Subcutaneous abdominal adipose tissue (tissue), 5 donors: ENCODE results near the gene GRID1.
A peak's percentile ranks its signal among the peaks of the same experiment; 100 is the strongest.

Source experiments
- H3K27ac ChIP-seq: one replicate; pipeline ENCODE4 v1.7.0; 2013; ENCODE audit warnings: low read depth, mild to moderate bottlenecking, inconsistent platforms, low read length, moderate library complexity
- H3K27me3 ChIP-seq, 5 donors: one replicate each; pipeline ENCODE4 v1.7.0; 2013; ENCODE audit warnings: low read length in 5 of 5, inconsistent platforms in 1 of 5; ENCODE audit not compliant: control insufficient read depth in 5 of 5, insufficient read depth in 4 of 5
- H3K36me3 ChIP-seq, 5 donors: one replicate each; pipeline ENCODE4 v1.7.0; 2013; ENCODE audit warnings: low read length in 5 of 5; ENCODE audit not compliant: control insufficient read depth in 5 of 5, insufficient read depth in 5 of 5
- H3K4me1 ChIP-seq, 5 donors: one replicate each; pipeline ENCODE4 v1.7.0; 2013; ENCODE audit warnings: low read length in 5 of 5, mild to moderate bottlenecking in 3 of 5, moderate library complexity in 1 of 5; ENCODE audit not compliant: control insufficient read depth in 5 of 5, insufficient read depth in 5 of 5
- H3K4me3 ChIP-seq, 5 donors: one replicate each; pipeline ENCODE4 v1.7.0; 2013; ENCODE audit warnings: low read length in 5 of 5, low read depth in 1 of 5
- H3K9ac ChIP-seq, 5 donors: one replicate each; pipeline ENCODE4 v1.7.0; 2013; ENCODE audit warnings: low read length in 5 of 5, mild to moderate bottlenecking in 4 of 5, moderate library complexity in 3 of 5
- H3K9me3 ChIP-seq, 5 donors: one replicate each; pipeline ENCODE4 v1.7.0; 2013; ENCODE audit warnings: low read length in 5 of 5; ENCODE audit not compliant: control insufficient read depth in 5 of 5
- donor health status: healthy.
- donor health status: healthy.
- donor health status: healthy.
- donor health status: healthy.
- donor health status: healthy.

The GRID1 gene

DNA sequence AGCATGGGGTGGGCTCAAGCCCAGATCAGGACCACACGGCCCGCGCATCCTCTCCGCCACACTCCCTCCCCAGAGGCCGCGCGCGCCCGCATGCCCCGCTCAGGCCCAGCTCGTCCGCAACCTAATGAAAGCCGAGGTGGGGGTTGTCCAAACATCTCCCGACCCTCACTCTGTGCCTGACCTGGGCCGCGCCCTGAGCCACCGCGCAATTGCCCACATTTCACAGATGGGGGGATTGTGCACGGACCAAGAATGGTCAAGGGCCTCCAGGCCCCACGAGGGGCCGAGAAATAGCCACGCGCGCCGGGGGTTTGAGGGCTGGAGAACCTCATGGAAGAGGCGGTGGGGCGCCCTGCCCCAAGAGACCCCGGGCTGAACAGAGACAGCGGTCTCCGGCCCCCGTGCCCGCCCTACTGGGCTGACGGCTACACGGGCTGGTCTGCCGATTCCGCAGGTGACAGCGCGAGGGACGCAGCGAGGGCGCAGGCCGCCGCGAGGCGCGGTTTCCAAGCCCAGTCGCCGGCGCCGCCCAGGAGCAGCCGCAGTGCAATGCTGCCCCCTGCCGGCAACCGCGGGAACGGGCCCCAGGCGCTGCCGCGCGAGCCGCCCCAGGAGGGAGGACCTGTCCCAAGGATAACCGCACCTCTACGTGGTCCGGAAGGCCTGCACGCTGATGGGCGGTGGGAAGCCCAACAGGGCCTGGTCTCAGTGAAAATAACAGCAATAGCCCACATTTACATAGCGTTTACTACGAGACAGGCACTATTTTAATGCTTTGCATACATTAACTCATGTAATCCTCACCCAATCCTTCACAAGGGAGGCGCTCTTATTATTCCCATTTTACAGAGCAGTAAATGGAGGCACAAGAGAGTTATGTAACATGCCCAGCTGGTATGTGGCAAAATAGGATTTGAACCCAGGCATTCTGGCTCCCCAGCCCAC is 10.5 kb upstream of the GRID1 start:
- H3K4me1 ChIP-seq, result peaks cover 0 to 6% (median 5%) of the 10 kb centered on the region in 5 donors
- H3K4me3 ChIP-seq, result peak overlapping the region in 2 of 5 donors; percentile 14 to 28
- H3K27me3 ChIP-seq, result peaks cover 8 to 47% (median 40%) of the 10 kb centered on the region in 5 donors
- H3K36me3 ChIP-seq, result no peaks in the 10 kb centered on the region
- no peaks in the 10 kb centered on the region for H3K9me3 ChIP-seq
- peak overlapping the region in 2 of 5 donors; percentile 13 to 49 for H3K9ac ChIP-seq
- no peak overlapping the region for H3K27ac ChIP-seq

DNA sequence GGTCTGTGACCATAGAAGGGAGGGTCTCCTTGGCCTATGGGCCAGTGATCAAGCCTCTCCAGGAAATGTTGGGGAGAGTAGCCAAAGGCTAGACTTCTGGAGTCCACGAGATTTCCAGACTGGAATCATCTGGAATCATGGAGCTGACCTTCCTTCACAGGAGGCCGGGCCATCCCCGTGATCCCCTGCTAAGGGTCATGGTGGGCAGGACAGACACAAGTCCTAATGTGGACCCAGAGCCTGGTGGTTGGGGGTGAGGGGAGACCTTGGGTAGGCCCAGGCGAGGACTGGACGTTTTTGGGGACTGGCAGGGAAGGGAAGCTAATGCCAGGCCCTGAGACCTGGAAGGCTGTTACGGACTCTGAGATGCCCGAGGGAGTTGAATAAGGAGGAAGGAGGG is 9.8 kb upstream of the GRID1 start:
- Histone ChIP-seq H3K27me3 (peaks cover 10 to 54% (median 46%) of the 10 kb centered on the region in 5 donors), H3K9me3 (no peaks in the 10 kb centered on the region), H3K36me3 (no peaks in the 10 kb centered on the region), H3K27ac (no peak overlapping the region), H3K4me1 (peaks cover 0 to 6% (median 5%) of the 10 kb centered on the region in 5 donors), H3K9ac (no peak overlapping the region), H3K4me3 (no peak overlapping the region)

DNA sequence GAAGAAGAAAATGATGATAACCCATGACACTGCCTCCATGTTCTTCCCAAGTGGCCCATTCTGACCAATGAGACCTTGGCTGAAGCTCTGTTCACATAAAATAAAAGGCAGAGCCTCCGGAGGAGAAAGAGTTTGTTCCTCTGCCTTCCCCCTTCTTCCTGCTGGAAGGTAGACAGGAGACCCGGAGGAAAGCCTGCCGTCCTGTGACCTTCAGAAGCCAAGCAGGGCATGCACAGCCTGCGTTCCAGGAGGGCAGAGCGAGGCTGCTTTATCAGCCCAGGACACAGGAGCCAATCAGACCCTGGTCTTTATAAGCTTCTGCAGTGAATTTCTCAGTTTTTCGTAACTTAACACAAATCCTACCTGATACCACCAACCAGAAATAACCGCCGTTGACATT is 8.6 kb upstream of the GRID1 start:
- Histone ChIP-seq H3K27me3 (peaks cover 5 to 46% (median 39%) of the 10 kb centered on the region in 5 donors), H3K36me3 (no peaks in the 10 kb centered on the region), H3K27ac (no peak overlapping the region), H3K4me1 (peaks cover 0 to 6% (median 5%) of the 10 kb centered on the region in 5 donors), H3K9me3 (no peaks in the 10 kb centered on the region), H3K9ac (no peak overlapping the region), H3K4me3 (no peak overlapping the region)

DNA sequence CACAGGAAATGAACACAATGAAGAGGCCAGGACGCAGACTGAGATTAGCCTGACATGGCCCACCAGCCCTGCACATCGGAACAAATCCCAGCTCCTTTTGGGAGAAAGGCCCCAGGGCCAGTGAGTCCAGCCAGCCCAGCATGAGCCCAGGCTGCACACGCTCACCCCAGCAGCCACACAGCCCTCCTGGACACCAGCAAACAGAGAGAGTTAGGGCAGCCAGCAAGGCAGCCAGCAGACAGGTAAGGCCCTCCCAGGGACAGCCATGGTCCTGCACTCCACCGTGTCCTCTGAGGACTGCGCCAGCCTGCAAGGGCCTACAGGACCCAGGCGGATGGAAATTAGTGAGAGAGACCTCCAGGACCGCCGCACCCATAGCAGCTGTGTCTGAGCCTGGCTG is 8.1 kb upstream of the GRID1 start:
- Histone ChIP-seq H3K27me3 (peaks cover 4 to 46% (median 35%) of the 10 kb centered on the region in 5 donors), H3K4me1 (peaks cover 0 to 6% (median 5%) of the 10 kb centered on the region in 5 donors), H3K4me3 (no peak overlapping the region), H3K9ac (no peak overlapping the region), H3K9me3 (no peaks in the 10 kb centered on the region), H3K27ac (no peak overlapping the region), H3K36me3 (no peaks in the 10 kb centered on the region)

DNA sequence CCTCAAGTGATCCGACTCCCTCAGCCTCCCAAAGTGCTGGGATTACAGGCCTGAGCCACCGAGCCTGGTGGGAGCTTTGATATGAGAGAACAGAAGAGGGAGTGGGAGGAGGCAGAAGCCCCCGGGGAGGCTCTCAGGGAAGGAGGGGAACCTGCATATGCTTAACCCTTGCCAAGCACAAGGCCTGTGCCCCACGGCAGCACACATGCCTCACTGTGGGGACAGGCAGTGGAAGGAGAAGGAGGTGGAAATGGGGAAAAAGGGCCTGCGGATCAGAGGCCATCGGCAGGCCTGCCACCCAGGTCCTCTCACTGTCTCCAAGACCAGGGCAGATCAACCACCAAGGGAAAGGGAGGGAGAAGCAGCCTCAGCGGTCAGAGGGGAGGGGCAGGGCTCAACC is 7.2 kb upstream of the GRID1 start:
- no peak overlapping the region for H3K9ac ChIP-seq
- peaks cover 4 to 46% (median 39%) of the 10 kb centered on the region in 5 donors for H3K27me3 ChIP-seq
- no peaks in the 10 kb centered on the region for H3K36me3 ChIP-seq
- H3K9me3 ChIP-seq, result no peaks in the 10 kb centered on the region
- no peak overlapping the region for H3K4me3 ChIP-seq
- H3K27ac ChIP-seq, result no peak overlapping the region
- H3K4me1 ChIP-seq, result peaks cover 0 to 6% (median 5%) of the 10 kb centered on the region in 5 donors

DNA sequence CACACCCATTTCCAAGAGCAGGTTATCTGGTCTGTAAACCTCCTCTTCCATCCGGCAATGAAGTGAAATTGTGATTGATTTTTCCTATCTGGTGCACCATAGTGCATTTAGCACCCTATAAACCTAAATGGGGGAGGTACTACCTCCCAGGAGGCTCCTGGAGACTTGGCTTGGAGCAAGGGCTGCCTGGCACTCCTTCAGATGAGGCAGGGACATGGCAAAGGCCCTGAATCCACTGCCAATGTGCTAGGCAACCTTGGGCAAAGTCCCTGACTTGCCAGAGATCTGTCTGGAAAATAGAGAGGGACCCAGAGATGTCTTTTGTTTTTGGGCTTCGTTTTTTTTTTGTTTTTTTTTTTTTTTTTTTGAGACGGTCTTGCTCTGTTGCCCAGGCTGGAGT is 6.7 kb upstream of the GRID1 start:
- Histone ChIP-seq H3K4me1 (peaks cover 0 to 6% (median 5%) of the 10 kb centered on the region in 5 donors), H3K9me3 (no peaks in the 10 kb centered on the region), H3K9ac (no peak overlapping the region), H3K36me3 (no peaks in the 10 kb centered on the region), H3K4me3 (no peak overlapping the region), H3K27ac (no peak overlapping the region), H3K27me3 (peaks cover 6 to 48% (median 45%) of the 10 kb centered on the region in 5 donors)

DNA sequence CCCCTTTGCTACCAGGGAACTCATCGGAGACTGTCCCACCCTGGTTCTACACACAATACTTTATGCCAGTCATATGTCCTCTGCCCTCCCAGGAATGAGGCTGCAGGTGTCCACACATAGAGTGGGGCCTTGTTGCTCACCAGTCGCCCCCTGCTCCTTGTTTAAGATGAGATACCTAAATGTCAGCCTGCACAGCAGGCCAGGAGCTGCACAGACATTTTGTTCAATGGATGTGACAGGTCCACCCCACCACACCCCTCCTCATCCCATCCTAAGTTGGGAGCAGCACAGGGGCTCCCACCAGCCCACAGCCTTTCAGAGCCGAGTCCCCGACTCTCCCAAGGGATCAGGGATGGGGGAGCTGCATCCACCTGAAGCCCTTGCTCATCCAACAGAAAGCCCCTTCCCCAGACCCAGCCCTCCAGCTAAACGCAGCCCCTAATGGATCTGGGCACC is 6.2 kb upstream of the GRID1 start:
- Histone ChIP-seq H3K4me1 (peaks cover 0 to 6% (median 5%) of the 10 kb centered on the region in 5 donors), H3K27ac (no peak overlapping the region), H3K9ac (no peak overlapping the region), H3K36me3 (no peaks in the 10 kb centered on the region), H3K9me3 (no peaks in the 10 kb centered on the region), H3K27me3 (peaks cover 10 to 50% (median 46%) of the 10 kb centered on the region in 5 donors), H3K4me3 (no peak overlapping the region)

DNA sequence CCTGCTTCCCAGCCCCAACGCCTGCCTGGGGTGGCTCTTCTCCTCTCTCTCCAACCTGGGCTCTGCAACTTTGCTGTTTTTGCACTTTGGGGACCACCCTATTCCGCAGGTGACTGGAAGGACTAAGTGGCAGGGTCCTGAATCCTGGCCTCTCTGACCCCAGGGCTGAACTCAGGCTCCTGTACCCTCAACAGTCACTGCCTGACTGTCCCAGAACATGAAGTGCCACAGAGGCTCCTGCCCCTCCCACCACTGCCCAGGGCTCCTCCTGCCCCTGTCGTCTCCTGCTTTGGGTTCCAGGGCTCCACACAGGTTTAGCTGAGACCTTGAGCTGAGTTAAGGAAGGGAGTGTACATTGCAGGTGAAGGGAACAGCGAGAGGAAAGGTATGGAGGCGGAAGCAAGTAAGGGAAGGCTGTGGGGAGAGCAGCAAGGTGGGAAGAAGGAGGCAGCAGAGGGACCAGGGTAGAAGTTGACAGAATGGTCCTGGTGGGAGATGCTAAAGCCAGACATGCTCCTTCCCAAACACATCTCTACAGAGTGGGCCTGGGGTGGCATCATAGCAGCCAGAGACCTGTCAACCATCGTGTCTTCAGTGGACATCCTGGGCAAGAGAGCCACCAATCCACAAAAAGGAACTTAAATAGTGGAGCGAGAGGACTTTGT is 5.7 kb upstream of the GRID1 start:
- Histone ChIP-seq H3K27ac (no peak overlapping the region), H3K4me3 (no peak overlapping the region), H3K36me3 (no peaks in the 10 kb centered on the region), H3K9me3 (no peaks in the 10 kb centered on the region), H3K9ac (no peak overlapping the region), H3K27me3 (peaks cover 14 to 50% (median 48%) of the 10 kb centered on the region in 5 donors), H3K4me1 (peaks cover 0 to 10% (median 10%) of the 10 kb centered on the region in 5 donors)

DNA sequence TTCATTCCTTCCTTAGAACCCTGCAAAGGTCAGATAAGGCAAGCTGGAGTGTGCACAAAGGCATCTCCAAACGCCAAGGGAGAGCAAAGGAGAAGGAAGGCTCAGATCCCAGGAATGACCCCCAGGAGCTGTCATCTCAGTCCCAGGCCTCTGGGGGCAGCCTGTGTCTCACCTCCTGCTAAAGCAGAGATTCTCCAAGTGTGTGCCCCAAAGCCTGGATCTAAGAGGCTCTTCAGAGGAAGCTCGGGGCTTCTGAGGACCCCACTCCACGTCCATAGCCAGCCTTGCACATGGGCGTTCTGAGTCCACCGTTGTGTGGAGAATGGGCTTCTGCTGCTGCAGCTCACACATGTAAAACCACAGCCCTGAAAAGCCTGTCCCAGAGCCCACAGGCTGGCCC is 5.1 kb upstream of the GRID1 start:
- H3K27ac ChIP-seq, result no peak overlapping the region
- H3K9me3 ChIP-seq, result no peaks in the 10 kb centered on the region
- H3K4me3 ChIP-seq, result no peak overlapping the region
- H3K4me1 ChIP-seq, result peaks cover 0 to 11% (median 7%) of the 10 kb centered on the region in 5 donors
- peaks cover 14 to 49% (median 45%) of the 10 kb centered on the region in 5 donors for H3K27me3 ChIP-seq
- H3K36me3 ChIP-seq, result no peaks in the 10 kb centered on the region
- no peak overlapping the region for H3K9ac ChIP-seq

DNA sequence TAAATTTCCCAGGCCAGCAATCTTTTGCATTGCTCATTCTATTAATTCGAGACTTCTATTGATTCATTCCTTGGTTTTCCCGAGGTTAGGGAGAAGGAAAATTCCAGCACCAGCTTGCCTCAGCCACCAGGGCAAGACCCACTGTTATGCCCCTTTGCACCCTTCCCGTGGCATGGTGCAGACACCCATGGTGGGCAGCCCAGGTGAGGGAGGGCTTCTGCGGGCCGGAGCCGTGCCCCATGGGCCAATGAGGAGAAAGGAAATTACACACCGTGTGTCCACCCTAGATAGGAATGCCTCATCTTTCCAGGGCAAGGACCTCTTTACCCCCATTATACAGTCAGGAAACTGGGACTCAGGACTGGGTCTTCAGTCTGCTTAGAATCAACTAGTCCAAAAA is 4.5 kb upstream of the GRID1 start:
- Histone ChIP-seq H3K27me3 (peaks cover 14 to 49% (median 42%) of the 10 kb centered on the region in 5 donors), H3K9ac (no peak overlapping the region), H3K27ac (no peak overlapping the region), H3K4me1 (peaks cover 0 to 13% (median 7%) of the 10 kb centered on the region in 5 donors), H3K4me3 (no peak overlapping the region), H3K9me3 (no peaks in the 10 kb centered on the region), H3K36me3 (no peaks in the 10 kb centered on the region)
